Smooth muscle cell of the brain vasculature (primary cell): Measurements from ENCODE around the gene ZNF668.
A peak's percentile ranks its signal among the peaks of the same experiment; 100 is the strongest.
"Not testable (repeated sequence)": the region's sequence is repeated elsewhere in the genome, so short reads cannot be mapped to it uniquely, and the experiment has no call there.

Experiments used
- DNase-seq: peaks from one replicate; pipeline ENCODE4 v3.0.0-alpha.2; 2012; ENCODE audit warnings: low read depth, low spot score

The ZNF668 gene

GRCh38 chr16:31061126-31061812 lies 12.8 kb downstream of the ZNF668 start:
- no peak for DNase-seq

DNA sequence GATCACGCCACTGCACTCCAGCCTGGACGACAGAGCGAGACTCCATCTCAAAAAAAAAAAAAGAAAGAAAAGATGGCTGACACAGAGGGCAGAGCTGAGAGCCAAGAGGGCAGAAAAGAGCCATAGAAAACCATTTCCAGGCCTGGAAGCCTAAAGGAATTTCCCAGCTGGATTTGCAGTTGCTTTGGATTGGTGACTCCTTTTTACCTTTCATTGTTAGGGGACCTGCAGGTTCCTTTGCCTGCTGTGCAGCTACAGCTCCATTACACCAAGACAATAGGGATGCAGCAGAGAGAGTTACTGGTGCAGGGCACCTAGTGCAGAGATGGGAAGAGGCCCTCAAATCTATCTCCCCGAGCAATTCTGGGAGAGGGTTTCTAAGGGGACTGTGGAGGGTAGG lies 18.4 kb downstream of the ZNF668 start:
- no peak for DNase-seq

DNA sequence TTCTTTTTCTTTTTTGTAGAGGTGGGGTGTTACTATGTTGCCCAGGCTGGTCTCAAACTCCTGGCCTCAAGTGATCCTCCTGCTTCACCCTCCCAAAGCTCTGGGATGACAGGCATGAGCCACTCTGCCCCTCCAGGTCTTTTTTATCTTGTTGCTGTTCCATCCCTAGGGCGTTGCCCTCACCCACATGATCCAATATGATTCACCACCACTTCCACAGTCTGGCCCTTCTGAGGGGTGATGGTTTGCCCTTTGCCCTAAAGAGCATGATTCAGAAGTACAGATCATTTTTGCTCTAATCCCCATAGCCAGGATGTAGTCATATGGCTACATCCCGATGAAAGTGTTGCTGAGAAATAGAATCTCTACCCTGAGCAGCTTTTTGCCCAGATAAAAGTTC lies 21.9 kb downstream of the ZNF668 start:
- DNase-seq, result no peak

DNA sequence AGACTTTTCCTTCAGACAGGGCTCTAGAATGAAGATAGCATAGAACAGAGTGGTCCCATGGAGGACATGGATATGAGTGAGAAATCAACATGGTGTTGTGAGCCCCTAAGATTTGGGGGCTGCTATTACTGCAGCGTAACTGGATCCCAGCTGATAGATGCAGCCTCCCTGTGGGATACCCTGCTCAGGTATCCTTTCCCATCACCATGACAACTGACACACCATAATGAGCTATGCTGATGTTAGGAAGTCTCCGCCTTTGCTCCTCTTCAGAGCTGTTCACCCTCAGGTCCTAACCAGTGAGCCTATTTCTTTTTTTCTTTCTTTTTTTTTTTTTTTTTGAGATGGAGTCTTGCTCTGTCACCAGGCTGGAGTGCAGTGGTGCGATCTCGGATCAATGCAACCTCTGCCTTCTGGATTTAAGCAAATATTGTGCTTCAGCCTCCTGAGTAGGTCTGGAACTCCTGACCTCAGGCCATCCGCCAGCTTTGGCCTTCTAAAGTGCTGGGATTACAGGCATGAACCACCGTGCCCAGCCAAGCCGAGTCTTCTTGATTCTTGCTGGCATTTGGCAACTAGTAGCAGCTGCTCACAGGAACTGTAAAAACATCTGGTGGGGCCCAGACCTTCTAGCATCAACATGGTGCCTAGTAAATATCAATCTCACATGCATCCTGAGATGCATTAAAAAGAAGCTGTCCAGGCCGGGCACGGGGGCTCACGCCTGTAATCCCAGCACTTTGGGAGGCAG lies 23.6 kb downstream of the ZNF668 start:
- no peak for DNase-seq

- no peak for DNase-seq
These were observed 30.1 kb downstream of the ZNF668 start for GRCh38 chr16:31043898-31044481.

DNA sequence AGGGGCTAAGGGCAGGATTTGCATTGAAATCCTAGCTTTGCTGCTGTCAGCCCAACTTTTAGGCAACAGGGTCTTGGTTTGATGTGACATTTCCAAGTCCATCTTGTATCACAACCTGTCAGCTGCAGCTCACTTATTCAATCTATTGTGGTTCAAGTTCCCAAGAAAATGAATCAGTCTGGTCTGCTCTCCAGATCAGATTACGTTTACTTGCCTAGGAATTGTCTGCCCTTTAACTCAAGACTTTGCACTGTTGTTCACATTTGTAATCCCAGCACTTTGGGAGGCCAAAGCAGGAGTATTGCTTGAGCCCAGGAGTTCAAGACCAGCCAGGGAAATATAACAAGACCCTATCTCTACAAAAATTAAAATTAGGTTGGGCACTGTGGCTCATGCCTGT lies 30.7 kb downstream of the ZNF668 start:
- DNase-seq, result no peak

- DNase-seq, result no peak
These were observed 31.2 kb downstream of the ZNF668 start for GRCh38 chr16:31042866-31043265.

- no peak for DNase-seq
These were observed 35.0 kb downstream of the ZNF668 start for GRCh38 chr16:31038993-31039392.

DNA sequence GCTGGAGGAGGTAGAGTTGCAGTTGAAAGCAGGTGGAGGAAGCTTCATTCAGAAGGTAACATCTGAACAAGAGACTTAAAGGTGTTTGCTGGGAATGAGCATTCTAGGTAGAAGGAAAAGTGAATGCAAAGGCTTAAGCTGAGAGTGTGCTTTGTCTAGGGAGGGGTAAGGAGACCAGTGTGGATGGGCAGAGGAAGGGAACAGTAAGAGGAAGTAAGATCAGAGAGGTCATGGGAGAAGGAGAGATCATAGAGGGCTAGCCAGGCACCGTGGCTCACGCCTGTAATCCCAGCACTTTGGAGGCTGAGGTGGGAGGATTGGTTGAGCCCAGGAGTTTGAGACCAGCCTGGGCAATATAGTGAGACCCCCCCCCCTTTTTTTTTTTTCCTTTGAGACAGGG lies 37.3 kb downstream of the ZNF668 start:
- no peak for DNase-seq

GRCh38 chr16:31033709-31034492 lies 40.1 kb downstream of the ZNF668 start:
- no peak for DNase-seq

DNA sequence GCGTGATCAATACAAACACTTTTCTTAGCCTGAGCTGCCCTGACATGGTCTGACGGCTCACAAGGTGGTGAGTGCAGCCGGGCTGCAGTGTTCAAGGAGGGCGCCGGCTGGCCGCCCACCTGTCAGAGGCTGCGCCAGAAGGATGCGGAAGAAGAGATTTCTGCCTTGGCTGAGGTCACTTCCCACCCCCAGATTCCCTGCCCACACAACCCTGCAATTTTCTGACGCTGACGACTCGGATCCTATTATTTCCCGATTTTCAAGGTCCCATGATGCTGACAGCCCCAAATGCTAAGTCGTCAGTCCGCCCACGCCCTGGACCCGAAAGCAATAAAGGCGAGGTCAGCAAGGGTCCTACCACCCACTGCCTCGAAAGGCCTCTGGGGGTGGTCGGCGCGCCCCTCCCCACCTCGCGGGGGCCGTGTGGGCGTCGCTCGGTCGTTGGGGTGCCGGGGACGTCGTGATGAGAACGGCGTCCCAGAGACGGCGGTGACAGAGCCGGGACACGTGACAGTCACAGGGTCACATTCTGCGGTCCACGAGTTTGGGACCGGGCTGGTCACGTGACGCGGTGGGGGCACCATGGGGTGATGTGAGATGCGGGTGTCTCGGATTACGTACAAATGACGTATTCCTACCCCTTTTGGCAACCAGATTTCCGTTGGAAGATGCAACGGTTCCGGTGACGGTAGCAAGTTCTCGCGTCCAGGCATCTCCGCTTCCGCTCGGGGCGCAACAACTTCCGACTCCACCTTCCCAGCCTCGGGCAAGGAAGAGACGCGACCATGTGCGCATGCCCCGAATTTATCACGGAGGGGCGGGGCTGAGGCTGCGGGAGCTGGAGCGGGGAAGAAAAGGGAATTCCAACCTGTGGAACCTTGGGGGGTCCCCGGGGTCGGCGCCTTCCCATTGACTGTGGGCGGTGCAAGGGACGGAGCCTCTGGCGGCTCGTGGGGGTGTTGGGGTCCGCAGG lies 41.0 kb downstream of the ZNF668 start, which contains the start of gene STX4:
Gene STX4, plus strand, starts transcription at position 823 of the 973 bp plus-strand sequence. CDS start 248 bp downstream, outside the sequence.
- peak; percentile 91 for DNase-seq

DNA sequence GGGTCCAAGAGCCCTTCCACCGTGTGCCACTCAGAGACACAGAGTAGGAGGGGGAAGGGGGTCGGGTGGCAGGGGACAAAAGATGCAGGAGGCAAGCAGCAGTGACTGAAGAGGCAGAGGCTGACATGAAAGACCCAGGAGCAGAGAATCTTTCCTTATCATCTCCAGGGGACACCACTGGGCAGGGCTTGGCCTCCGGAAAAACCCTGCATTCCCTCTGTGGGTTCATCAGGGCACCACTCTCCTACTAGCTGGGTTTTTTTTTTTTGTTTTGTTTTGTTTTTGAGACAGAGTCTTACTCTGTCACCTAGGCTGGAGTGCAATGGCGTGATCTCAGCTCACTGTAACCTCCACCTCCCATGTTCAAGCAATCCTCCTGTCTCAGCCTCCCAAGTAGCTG lies 42.8 kb downstream of the ZNF668 start:
- DNase-seq, result no peak

DNA sequence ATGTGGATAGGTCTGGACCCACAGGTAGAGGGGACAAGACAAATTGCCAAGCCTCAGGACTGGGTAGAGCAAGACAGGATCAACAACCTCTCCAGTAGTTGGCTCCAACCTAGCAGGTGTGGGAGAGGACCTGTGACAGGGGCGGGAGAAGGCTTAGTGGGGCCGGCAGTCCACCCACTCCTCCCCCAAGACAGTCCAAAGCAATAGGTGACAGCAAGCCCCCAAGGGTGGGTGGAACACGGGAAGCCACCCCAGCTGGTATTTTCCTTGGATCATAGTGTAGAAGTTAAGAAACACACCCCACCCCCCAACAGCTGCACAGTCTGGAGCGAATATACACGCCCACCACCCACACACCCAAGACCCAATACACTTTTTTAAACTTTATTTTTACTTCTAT lies 44.8 kb downstream of the ZNF668 start:
- no peak for DNase-seq

DNA sequence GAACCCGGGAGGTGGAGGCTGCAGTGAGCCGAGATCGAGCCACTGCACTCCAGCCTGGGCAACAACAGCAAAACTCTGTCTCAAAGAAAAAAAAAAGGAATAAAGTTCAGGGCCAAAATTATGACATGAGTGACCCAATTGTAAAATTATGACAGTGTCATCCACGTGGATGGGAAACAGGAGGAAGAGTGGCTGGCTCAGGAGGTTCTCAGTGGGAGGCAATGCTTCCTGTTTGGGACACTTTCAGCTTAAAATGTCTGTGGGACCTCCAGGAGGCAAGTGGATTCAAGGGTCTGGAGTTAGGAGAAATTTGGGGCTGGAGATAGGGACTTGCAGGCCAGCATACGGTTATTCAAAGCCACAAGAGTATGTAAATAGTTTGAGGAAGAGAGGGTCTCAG lies 48.7 kb downstream of the ZNF668 start:
- no peak for DNase-seq

GRCh38 chr16:31023627-31024226 lies 50.3 kb downstream of the ZNF668 start:
- no peak for DNase-seq

GRCh38 chr16:31023252-31023602 lies 50.8 kb downstream of the ZNF668 start:
- no peak for DNase-seq

DNA sequence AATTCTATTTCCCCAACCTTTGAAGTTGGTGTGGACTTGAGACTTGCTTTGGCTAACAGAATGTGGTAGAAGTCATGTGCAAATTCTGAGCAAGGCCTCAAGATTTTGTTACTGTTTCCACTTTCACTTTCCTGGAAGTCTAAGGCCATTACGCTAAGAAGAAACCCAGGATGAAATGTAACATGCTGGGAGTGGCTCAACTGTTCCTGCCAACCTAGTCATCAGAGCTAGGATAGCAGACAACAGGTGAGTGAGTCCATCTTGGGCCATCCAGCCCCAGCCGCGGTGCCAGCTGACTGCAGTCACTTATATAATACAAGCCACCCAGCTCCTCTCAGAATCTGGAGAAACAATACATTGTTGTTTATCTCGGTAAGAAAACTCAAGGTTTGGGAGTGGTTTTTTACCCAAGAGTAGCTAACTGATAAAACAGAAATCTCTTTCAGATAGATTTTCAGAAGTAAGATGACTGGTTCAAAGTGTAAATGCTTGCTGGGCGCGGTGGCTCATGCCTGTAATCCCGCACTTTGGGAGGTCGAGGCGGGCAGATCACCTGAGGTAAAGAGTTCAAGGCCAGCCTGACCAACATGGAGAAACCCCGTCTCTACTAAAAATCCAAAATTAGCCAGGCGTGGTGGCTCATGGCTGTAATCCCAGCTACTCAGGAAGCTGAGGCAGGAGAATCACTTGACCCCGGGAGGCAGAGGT lies 51.3 kb downstream of the ZNF668 start:
- no peak for DNase-seq

- no peak for DNase-seq
These were observed 53.5 kb downstream of the ZNF668 start for GRCh38 chr16:31020536-31020935.

- not testable (repeated sequence) for DNase-seq
These were observed 56.3 kb downstream of the ZNF668 start for GRCh38 chr16:31017756-31018155.

DNA sequence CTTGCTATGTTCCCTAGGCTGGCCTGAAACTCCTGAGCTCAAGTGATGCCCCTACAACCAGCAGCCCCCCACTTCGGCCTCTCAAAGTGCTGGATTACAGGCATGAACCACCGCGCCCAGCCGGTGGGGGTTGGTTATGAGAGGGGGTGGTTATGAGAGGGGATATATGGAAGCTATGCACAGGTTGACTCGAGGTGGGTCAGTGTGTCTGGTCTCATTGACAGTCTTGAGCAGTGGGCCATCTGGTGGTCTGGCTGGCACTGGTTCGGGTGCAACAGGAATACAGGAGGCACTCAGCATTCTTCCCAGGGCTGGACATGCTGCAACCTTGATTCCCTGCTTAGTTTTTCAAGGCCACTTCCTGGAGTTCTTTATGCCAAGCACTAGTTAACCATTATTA lies 58.0 kb downstream of the ZNF668 start:
- no peak for DNase-seq
